ENCODE data around the gene ZNF789.

ZNF789 gene

DNA sequence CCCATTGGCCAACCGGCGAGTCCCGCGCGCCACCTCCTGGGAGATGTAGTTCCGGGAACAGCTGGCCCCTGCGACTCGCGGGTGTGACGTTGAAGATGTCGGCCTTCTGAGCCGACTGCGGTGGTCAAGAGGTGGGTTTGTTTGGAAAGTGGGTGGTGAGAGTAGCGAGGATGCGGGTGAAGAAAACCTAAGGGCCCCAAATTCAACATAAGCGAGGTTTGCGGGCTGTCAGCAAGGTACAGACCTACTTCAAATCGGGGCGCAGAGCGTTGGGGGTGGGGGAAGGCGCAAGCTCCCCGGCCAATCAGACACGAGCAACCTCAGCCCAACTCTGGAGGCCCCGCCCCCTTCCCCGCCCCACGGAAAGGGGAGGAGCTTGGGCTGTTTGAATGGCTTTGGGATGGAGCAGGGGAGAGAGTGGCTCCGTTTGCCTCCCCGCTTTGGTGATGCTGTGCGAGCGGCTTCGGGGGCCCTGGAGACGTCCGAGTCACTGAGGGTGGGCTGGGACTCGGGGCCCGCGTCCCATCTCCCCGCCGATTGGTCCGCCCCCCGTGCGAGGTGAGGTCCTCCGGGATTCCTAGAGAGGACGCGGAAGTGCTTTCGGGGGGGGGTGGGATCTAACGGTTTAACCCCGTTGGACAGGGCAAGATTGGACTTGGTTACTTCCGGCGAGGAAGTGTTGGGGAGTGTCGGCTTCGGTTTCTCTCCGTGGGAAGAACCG lies 32.1 kb downstream of the ZNF789 start, which contains the start of gene ZKSCAN5:
TSS of gene ZKSCAN5 (plus strand) at position 60 of the 721 bp plus-strand sequence. CDS start 1,383 bp downstream, outside the sequence.
- DNase-seq (ENCODE audit: low read depth) = peak; percentile 94

DNA sequence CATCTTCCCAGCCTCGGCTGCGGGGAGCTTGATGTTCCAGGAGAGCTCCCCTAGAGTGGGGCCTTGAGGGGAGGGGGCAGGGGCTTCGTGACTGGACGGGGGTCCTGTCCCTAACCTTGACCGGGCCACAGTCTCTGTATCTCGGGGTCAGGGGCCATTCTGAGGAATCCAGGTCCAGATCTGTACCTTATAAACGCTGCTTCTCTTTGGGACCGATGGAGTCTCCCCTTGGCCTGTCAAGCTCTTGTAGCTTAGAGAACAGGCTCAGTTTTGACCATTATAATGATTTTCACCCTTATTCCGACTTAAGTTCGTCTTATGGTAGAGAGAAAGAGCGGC lies 32.6 kb downstream of the ZNF789 start:
- DNase-seq (ENCODE audit: low read depth) = no peak

DNA sequence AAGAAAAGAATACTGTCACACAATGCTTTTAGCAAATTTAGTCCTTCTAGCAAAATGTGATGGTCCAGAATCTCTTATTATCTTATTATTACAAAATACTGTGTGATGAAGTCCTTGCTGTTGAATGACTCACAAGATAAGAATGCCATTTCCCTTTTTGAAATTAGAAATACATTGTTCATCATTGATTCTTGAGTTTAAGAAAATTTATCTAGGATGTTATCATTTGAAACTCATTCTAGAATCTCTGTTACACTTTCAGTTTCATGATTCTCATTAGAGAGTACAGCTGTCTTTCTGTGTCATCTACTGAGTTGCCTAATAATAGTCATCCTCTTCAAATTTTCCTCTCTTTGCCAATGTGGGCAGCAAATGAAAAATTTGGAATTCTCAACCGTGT lies 41.4 kb downstream of the ZNF789 start:
- DNase-seq (ENCODE audit: low read depth) = no peak

DNA sequence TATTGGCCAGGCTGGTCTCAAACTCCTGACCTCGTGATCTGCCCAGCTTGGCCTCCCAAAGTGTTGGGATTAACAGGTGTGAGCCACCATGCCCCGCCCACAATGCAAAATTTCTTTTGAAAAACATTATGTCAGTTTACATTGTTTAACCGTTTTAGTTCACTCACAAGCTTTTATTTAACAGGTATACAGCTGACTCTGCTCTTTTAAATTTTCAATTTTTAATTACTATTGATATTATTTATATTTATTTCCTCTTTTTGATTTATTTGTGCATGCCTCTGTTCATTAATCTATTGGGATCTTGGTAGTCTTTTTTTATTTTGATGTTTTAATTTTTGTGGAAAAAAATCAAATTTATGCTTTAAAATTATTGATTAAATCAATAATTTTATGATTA lies 48.7 kb downstream of the ZNF789 start:
- no peak for DNase-seq (ENCODE audit: low read depth)

DNA sequence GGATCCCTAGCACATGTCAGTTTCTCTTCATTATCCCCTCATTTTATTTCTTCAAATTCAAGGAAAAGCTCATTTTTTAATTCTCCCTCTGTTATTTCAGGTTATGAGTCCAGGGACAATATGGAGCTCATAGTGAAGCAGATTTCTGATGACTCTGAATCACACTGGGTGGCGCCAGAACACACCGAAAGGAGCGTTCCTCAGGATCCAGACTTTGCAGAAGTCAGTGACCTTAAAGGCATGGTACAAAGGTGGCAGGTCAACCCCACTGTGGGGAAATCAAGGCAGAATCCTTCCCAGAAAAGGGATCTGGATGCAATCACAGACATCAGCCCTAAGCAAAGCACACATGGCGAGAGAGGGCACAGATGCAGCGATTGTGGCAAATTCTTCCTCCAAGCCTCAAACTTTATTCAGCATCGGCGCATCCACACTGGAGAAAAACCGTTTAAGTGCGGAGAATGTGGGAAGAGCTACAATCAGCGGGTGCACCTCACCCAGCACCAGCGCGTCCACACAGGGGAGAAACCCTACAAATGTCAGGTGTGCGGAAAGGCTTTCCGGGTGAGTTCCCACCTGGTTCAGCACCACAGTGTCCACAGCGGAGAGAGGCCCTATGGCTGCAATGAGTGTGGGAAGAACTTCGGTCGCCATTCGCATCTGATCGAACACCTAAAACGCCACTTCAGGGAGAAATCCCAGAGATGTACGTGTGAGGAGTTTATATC lies 53.2 kb downstream of the ZNF789 start:
- DNase-seq (ENCODE audit: low read depth) = no peak

DNA sequence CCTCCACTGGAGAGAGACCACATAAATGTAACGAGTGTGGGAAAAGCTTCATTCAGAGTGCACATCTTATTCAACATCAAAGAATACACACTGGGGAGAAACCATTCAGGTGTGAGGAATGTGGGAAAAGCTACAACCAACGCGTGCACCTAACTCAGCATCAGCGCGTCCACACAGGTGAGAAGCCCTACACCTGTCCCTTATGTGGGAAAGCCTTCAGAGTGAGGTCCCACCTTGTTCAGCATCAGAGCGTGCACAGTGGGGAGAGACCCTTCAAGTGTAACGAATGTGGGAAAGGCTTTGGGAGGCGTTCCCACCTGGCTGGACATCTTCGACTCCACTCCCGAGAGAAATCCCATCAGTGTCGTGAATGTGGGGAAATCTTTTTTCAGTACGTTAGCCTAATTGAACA lies 58.7 kb downstream of the ZNF789 start:
- DNase-seq (ENCODE audit: low read depth) = no peak

DNA sequence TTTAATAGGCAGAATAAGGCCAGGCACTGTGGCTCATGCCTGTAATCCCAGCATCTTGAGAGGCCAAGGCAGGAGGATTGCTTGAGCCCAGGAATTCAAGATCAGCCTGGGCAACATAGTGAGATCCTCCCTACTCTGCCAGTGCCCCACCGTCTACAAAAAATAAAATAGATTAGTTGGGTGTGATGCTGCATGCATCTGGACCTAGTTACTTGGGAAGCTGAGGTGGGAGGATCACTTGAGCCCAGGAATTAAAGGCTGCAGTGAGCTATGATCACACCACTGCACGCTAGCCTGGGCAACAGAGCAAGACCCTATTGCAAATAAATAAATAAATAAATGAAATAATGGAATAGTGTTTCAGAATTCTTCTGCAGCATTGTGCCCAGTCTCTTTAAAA lies 63.0 kb downstream of the ZNF789 start:
- DNase-seq (ENCODE audit: low read depth) = no peak

All from activated T-cell treated with anti-CD3 and anti-CD28 coated beads for 24 hours (primary cell).